HG03066 (cell line): ENCODE measurements around the gene ABCB10.
"Not testable (repeated sequence)": the region's sequence is repeated elsewhere in the genome, so short reads cannot be mapped to it uniquely, and the experiment has no call there.

ENCODE experiments used
- ATAC-seq: cut with Tn5 transposase; IDR thresholded peaks from one replicate; pipeline ENCODE4 v1.9.1; 2021; ENCODE audit warnings: low read depth; ENCODE audit not compliant: unreplicated experiment

Gene ABCB10

DNA sequence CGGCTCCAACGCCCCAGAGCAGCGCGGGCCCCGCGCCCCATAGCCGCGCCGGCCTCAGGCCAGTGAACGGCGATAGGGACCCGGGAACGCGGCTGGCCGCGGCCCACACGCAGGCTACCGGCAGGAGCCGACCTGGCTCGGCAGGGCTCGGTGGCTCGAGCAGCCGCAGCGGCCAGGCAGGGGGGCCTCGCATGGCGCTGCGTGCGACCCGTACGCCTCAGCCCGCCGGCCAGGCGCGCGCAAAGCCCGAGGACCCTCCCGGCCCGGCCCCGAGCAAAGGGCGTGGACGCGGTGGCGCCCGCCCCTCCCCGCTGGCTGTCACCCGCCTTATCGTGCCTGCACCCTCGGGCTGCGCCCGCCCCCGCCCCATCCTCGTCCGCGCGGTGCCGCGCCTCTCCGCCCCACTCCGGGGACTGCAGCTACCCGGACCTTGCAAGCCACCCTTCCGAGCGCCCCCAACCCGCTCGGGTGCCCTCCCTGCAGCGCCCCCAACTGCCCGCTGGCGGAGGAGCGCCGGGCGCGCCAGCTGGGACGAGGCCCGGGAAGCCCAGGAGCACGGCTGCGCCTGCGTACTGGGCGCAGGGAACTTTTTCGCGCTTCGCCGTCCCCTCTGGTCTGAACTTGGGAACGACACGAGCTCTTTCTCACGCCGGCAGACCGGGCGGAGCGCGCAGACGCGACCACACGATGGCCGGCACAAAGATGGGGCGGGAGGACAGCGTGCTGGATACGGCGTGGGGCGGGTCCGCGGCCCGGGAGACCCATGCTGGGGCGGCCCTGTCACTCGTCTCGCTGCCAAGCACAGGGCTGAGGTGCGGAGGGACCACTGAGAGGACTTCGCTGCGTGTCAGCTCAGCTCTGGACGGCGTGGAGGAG is at the start of gene ABCB10:
TSS of gene ABCB10 (minus strand) at position 248 of the 876 bp plus-strand sequence. CDS start at position 193, 55 bp downstream.
- peak; percentile 78 for ATAC-seq

DNA sequence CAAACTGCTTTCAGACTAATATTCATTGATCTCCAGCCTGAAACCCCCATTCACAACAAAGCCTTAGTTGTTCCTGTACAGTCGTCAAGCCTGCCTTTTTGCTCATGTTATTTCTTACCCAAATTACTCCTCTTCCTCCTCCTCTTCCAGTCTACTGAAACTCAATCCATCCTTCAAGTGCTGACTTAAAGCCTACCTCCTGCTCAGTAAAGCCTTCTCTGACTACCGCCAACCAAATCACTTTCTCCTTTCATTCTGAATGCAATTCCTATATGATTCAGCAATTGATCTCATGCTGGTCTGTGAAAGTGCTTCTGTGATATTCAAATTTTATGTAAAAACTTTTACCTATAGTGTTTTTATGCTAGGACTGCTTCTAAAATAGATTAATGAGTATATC is 48.9 kb upstream of the ABCB10 start:
- ATAC-seq = no peak

DNA sequence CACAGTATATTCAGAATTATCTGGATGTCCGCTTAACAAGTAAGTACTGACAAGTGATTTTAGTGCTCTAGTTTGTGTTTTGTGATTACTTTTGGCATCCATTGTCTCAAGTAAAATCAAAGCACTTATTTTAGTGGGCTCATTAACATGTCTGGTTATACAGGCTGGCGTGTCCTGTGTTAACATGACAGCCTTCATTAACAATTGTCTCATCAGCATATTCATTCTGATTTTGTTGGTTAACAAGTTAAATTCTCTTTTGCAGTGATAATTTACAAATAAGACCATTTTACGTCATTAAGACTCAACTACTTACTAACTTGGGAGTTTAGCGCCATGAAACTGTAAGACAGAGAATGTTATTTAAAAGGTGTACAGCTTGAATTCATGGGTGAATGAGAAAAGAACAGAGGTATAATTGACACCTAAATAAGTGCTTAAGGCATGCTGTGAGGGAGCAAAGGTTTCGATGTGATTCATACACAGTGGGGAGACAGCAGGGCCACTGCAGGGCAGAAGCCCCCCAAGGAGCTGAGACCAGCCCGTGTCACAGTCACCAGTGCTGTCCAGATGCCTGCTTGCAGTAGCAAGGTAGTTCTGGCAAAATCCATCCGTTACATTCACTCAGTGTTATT is 45.0 kb upstream of the ABCB10 start:
- ATAC-seq = no peak

GRCh38 chr1:229600229-229600628 is 41.7 kb upstream of the ABCB10 start:
- ATAC-seq = no peak

DNA sequence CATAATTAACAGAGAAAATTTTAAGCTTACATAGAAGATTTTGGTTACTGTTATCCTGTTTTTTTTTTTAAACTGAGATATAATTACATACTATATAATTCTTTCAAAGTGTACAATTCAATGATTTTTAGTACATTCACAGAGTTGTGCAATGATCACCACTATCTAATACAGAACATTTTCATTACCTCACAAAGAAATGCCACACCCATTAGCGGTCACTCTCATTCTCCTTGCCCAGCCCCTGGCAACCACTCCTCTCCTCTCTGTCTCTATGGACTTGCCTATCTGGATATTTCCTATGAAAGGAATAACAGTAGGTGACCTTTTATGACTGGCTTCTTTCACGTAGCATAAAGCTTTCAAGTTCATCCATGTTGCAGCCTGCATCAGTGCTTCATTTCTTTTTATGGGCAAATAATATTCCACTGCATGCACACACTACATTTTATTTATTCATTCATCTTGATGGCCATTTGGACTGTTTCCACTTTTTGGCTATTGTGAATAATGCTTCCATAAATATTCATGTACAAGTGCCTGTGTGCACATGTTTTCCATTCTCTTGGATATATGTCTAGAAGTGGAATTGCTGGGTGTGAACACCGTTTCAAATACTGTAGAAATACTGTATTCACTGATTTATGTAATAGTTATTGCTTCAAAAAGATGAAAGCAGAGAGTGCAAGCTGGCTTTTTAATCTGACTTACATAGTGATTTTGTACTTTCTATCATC is 40.9 kb upstream of the ABCB10 start:
- ATAC-seq = no peak

GRCh38 chr1:229597877-229598276 is 39.4 kb upstream of the ABCB10 start:
- no peak for ATAC-seq

- no peak for ATAC-seq
Observed at GRCh38 chr1:229596925-229597699, 38.6 kb upstream of the ABCB10 start.

- not testable (repeated sequence) for ATAC-seq
Observed at GRCh38 chr1:229595876-229596275, 37.4 kb upstream of the ABCB10 start.

- ATAC-seq = no peak
Observed at GRCh38 chr1:229594227-229595008, 35.9 kb upstream of the ABCB10 start.

- ATAC-seq = no peak
Observed at GRCh38 chr1:229593800-229594199, 35.3 kb upstream of the ABCB10 start.

- ATAC-seq = no peak
Observed at GRCh38 chr1:229590119-229590518, 31.6 kb upstream of the ABCB10 start.

DNA sequence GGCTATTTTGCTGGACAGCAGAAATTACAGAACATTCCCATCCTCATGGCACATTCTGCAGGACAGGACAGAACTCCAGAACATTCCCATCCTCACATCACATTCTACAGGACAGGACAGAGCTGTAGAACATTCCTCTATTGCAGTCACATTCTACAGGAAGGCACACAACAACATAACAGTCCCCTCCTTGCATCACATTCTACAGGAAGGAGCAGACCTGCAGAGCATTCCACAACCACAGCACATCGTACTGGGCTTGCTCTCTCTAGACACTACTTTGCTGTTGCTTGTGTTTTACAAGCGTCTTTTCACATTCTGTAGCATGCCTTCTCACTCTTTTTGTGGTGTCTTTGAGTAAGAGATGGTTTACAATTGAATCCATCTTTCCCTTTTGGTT is 26.8 kb upstream of the ABCB10 start:
- no peak for ATAC-seq

DNA sequence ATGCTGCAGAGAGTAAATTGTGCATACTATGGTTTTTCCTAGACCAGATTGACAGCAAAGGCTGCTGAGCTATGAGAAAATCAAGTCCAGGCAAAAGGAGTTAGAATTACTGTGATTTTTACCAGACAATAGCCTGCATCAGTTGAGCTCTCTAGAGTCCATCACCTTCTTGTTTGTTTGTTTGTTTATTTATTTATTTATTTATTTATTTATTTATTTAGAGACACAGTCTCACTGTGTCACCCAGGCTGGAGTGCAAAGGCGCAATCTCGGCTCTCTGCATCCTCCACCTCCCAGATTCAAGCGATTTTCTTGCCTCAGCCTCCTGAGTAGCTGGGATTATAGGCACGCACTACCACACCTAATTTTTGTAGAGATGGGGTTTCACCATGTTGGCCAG is 24.2 kb upstream of the ABCB10 start:
- ATAC-seq = no peak

DNA sequence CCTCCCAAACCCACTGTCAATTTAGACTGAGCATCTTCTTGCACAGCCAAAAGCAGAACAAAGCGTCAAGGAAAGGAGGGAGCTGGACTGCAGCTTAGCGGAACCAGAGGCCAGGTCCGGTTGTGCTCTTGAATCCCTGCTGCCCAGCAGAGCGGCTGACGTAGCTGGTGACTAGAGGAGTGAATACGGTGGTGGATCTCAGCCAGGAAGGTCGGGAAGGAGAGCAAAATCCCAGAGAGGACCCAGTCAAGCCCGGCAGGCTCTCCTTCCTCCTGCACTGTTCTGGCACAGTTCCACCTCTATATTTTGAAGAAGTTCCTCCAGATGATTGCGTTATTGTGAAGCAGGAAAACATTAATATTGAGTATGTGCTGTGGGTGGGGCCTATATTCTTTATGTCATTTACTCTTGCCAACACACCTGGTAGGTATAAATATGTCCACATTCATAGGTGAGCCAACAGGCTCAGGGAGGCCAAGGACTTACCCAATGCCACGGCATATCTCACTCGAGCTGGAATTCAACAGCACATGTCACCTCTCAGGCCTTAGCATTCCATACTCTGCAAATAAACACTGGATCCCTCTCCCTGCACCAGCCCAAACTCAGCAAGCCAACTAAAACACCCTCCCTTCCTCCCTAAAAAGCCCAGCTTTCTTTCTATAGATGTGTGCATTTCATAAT is 23.6 kb upstream of the ABCB10 start:
- no peak for ATAC-seq

- ATAC-seq = no peak
Observed at GRCh38 chr1:229581485-229581884, 23.0 kb upstream of the ABCB10 start.

- ATAC-seq = peak; percentile 83
Observed at GRCh38 chr1:229579059-229579673, 20.7 kb upstream of the ABCB10 start.

DNA sequence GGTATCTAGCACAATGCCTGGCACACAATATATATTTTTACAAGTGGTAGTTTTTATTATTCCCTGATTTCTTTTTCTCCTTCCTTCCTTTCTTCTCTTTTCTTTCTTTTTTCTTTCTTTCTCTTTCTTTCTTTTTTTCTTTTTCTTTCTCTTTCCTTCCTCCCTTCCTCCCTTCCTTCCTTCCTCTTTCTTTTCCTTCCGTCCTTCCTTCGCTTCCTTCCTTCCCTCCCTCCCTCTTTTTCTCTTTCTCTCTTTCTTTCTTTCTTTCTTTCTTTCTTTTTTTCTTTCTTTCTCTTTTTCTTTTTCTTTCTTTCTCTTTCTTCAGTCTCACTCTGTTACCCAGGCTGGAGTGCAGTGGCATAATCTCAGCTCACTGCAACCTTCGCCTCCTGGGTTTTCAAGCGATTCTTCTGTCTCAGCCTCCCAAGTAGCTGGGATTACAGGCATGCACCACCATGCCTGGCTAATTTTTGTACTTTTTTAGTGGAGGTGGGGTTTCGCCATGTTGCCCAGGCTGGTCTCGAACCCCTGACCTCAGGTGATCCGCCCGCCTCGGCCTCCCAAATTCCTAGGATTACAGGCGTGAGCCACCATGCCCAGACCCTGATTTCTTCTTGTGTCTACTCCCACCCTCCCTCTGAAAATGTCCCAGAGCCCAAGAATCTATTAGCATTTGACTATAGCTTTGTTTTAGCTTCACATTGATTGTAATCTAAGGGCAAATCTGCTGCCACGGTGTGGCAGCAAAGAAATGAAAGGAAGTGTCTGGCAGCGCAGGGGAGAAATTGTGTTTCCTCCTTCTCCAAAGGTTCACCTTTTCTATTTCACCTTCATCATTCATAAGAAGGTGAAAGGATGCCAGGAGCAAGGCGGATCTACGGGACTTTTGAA is 19.9 kb upstream of the ABCB10 start:
- ATAC-seq = peak; percentile 16
